ENCODE results near the gene PRR12.

PRR12 gene

GRCh38 chr19:49590971-49591730 lies at the start of gene PRR12:
PRR12 (plus strand) TSS chr19:49591182; CDS start chr19:49591655, 473 bp downstream.
- DNase-seq, result peak; percentile 66

- DNase-seq, result no peak
Observed at GRCh38 chr19:49541914-49542313, 49.1 kb upstream of the PRR12 start.

GRCh38 chr19:49542446-49542845 lies 48.5 kb upstream of the PRR12 start:
- DNase-seq, result no peak

- no peak for DNase-seq
Observed at GRCh38 chr19:49543032-49543431, 48.0 kb upstream of the PRR12 start.

- DNase-seq, result no peak
Observed at GRCh38 chr19:49544154-49544553, 46.8 kb upstream of the PRR12 start.

- DNase-seq, result no peak
Observed at GRCh38 chr19:49546825-49547565, 44.0 kb upstream of the PRR12 start.

- DNase-seq, result no peak
Observed at GRCh38 chr19:49549045-49549444, 41.9 kb upstream of the PRR12 start.

GRCh38 chr19:49551531-49551930 lies 39.5 kb upstream of the PRR12 start:
- DNase-seq, result no peak

- no peak for DNase-seq
Observed at GRCh38 chr19:49552749-49553148, 38.2 kb upstream of the PRR12 start.

GRCh38 chr19:49553451-49554271 lies 37.3 kb upstream of the PRR12 start:
- no peak for DNase-seq

- DNase-seq, result no peak
Observed at GRCh38 chr19:49554701-49555181, 36.2 kb upstream of the PRR12 start.

GRCh38 chr19:49555600-49556411 lies 35.2 kb upstream of the PRR12 start:
- no peak for DNase-seq

GRCh38 chr19:49556412-49557398 lies 34.3 kb upstream of the PRR12 start:
- no peak for DNase-seq

- no peak for DNase-seq
Observed at GRCh38 chr19:49557641-49558325, 33.2 kb upstream of the PRR12 start.

- no peak for DNase-seq
Observed at GRCh38 chr19:49558591-49558990, 32.4 kb upstream of the PRR12 start.

- no peak for DNase-seq
Observed at GRCh38 chr19:49559443-49559842, 31.5 kb upstream of the PRR12 start.

- DNase-seq, result no peak
Observed at GRCh38 chr19:49559928-49560327, 31.1 kb upstream of the PRR12 start.

GRCh38 chr19:49560358-49560900 lies 30.6 kb upstream of the PRR12 start:
- no peak for DNase-seq

GRCh38 chr19:49564616-49565045 lies 26.4 kb upstream of the PRR12 start:
- DNase-seq, result no peak

GRCh38 chr19:49565261-49565660 lies 25.7 kb upstream of the PRR12 start:
- no peak for DNase-seq

All from activated CD4-positive, CD25-positive, alpha-beta regulatory T cell treated with anti-CD3 and anti-CD28 coated beads, Interleukin-2, amount 50 U/mL, for 72 hours (primary cell).